Suprapubic skin (tissue), 4 donors: ENCODE results near the gene ACAP3. TPM values are rescaled to one million over a fixed set of nuclear protein-coding genes. Genes with fewer than 3 reads are reported as not detected.

Experiments used
- DNase-seq, 2 donors: peaks; one replicate each; pipeline ENCODE4 v3.0.0-alpha.2; 2019; ENCODE audit warnings: low spot score in 2 of 2
- H3K27ac ChIP-seq: fragments of 200-600 bp; sonication (generic); one replicate; pipeline ENCODE4 v1.5.1; 2019
- H3K27me3 ChIP-seq: fragments of 200-600 bp; sonication (generic); one replicate; pipeline ENCODE4 v1.5.1; 2019
- H3K36me3 ChIP-seq: fragments of 200-600 bp; sonication (generic); one replicate; pipeline ENCODE4 v1.5.1; 2019
- H3K4me1 ChIP-seq: fragments of 200-600 bp; sonication (generic); one replicate; pipeline ENCODE4 v1.5.1; 2019
- H3K4me3 ChIP-seq: fragments of 200-600 bp; sonication (generic); one replicate; pipeline ENCODE4 v1.5.1; 2019; ENCODE audit warnings: mild to moderate bottlenecking
- H3K9me3 ChIP-seq: fragments of 200-600 bp; sonication (generic); one replicate; pipeline ENCODE4 v1.5.1; 2019
- EP300 ChIP-seq: sonication (generic); formaldehyde crosslinking; IDR thresholded peaks from one replicate; pipeline ENCODE4 v1.6.1; 2017; ENCODE audit warnings: antibody characterized with exemption
- POLR2A ChIP-seq, 2 donors: fragments of 450-650 bp; IDR thresholded peaks; one replicate each; pipeline ENCODE4 v1.6.1; 2017; ENCODE audit warnings: antibody characterized with exemption in 2 of 2, mild to moderate bottlenecking in 2 of 2, moderate library complexity in 2 of 2
- POLR2AphosphoS5 ChIP-seq, 3 donors: sonication (generic); formaldehyde crosslinking; IDR thresholded peaks; one replicate each; pipeline ENCODE4 v1.6.1; 2017; ENCODE audit warnings: antibody characterized with exemption in 3 of 3
- WGBS: methylation state at CpG from one replicate; pipeline ENCODE4 v1.1.5; 2018; 5-methylcytosine and 5-hydroxymethylcytosine counted together
- total RNA-seq, 4 donors: library from RNA; depleted of rRNA; stranded (reverse); fragments of >200 nt; gene quantifications; one replicate each; pipeline ENCODE4 v1.1.0, GENCODE V29; 2016
- TF ChIP-seq, protein P1 (sequence below), 2 donors: fragments of 200-600 bp in 1 of 2; fragments of 450-650 bp in 1 of 2; sonication (generic) in 1 of 2; IDR thresholded peaks; one replicate each; pipeline ENCODE4 v1.5.1; 2016 to 2019; ENCODE audit warnings: antibody characterized with exemption in 2 of 2, mild to moderate bottlenecking in 1 of 2, moderate library complexity in 1 of 2

ACAP3 gene
- total RNA-seq, 4 donors from 2014 or later: 112 to 309 (median 148) TPM

- TF ChIP-seq POLR2A (IDR thresholded peaks at IDR 0.05): no peak
- TF ChIP-seq POLR2AphosphoS5 (IDR thresholded peaks at IDR 0.05): no peak
- TF ChIP-seq, protein P1, sequence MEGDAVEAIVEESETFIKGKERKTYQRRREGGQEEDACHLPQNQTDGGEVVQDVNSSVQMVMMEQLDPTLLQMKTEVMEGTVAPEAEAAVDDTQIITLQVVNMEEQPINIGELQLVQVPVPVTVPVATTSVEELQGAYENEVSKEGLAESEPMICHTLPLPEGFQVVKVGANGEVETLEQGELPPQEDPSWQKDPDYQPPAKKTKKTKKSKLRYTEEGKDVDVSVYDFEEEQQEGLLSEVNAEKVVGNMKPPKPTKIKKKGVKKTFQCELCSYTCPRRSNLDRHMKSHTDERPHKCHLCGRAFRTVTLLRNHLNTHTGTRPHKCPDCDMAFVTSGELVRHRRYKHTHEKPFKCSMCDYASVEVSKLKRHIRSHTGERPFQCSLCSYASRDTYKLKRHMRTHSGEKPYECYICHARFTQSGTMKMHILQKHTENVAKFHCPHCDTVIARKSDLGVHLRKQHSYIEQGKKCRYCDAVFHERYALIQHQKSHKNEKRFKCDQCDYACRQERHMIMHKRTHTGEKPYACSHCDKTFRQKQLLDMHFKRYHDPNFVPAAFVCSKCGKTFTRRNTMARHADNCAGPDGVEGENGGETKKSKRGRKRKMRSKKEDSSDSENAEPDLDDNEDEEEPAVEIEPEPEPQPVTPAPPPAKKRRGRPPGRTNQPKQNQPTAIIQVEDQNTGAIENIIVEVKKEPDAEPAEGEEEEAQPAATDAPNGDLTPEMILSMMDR (IDR thresholded peaks at IDR 0.05): no peak
- TF ChIP-seq EP300: no peak
- Histone ChIP-seq H3K4me1 (peaks cover 44% of the 10 kb centered on the region), H3K4me3 (peak overlapping the region; percentile 77), H3K36me3 (peaks cover 13% of the 10 kb centered on the region), H3K27me3 (no peaks in the 10 kb centered on the region), H3K27ac (peak overlapping the region; percentile 85), H3K9me3 (no peaks in the 10 kb centered on the region)
- DNase-seq: peak in 1 of 2 donors; percentile 70
- 41% methylated on average over 16 of the region's 43 CpGs for WGBS
These were observed 35.2 kb downstream of the ACAP3 start for GRCh38 chr1:1272341-1273208.

GRCh38 chr1:1270813-1271212 is 36.9 kb downstream of the ACAP3 start:
- no peak for DNase-seq
- H3K4me3 ChIP-seq: no peak overlapping the region
- H3K9me3 ChIP-seq: no peaks in the 10 kb centered on the region
- no peaks in the 10 kb centered on the region for H3K27me3 ChIP-seq
- TF ChIP-seq, protein P1 (IDR thresholded peaks at IDR 0.05): no peak
- TF ChIP-seq EP300 (no peak), POLR2A (IDR thresholded peaks at IDR 0.05) (no peak)
- peaks cover 44% of the 10 kb centered on the region for H3K4me1 ChIP-seq
- no peak overlapping the region for H3K27ac ChIP-seq
- WGBS: 48% methylated on average over 5 of the region's 7 CpGs
- H3K36me3 ChIP-seq: peaks cover 29% of the 10 kb centered on the region

DNA sequence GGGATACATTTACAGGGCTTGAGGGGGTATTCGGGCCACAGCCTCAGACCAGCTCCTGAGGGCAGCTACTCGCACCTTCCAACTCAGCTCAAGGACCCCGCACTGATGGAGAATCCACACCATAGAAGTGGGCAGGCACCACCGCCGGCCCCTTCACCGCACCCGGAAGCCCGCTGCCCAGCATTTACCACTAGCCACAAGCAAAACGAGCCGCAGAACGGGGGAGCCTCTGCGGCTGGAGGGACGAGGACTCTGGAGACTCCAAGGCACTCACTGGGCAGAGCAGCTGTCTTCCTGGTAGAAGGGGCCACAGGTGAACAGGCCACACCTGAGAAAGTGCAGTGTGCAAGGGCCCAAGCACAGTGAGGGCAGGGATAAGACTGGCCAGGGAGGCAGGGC is 39.4 kb downstream of the ACAP3 start:
- H3K36me3 ChIP-seq: peaks cover 55% of the 10 kb centered on the region
- H3K9me3 ChIP-seq: no peaks in the 10 kb centered on the region
- H3K27me3 ChIP-seq: no peaks in the 10 kb centered on the region
- 90% methylated on average over 13 of the region's 13 CpGs for WGBS
- no peak overlapping the region for H3K4me3 ChIP-seq
- peaks cover 33% of the 10 kb centered on the region for H3K4me1 ChIP-seq
- H3K27ac ChIP-seq: no peak overlapping the region
- no peak for DNase-seq
- TF ChIP-seq POLR2AphosphoS5 (IDR thresholded peaks at IDR 0.05) (no peak), EP300 (no peak), POLR2A (IDR thresholded peaks at IDR 0.05) (no peak)
- TF ChIP-seq, protein P1 (IDR thresholded peaks at IDR 0.05): no peak

DNA sequence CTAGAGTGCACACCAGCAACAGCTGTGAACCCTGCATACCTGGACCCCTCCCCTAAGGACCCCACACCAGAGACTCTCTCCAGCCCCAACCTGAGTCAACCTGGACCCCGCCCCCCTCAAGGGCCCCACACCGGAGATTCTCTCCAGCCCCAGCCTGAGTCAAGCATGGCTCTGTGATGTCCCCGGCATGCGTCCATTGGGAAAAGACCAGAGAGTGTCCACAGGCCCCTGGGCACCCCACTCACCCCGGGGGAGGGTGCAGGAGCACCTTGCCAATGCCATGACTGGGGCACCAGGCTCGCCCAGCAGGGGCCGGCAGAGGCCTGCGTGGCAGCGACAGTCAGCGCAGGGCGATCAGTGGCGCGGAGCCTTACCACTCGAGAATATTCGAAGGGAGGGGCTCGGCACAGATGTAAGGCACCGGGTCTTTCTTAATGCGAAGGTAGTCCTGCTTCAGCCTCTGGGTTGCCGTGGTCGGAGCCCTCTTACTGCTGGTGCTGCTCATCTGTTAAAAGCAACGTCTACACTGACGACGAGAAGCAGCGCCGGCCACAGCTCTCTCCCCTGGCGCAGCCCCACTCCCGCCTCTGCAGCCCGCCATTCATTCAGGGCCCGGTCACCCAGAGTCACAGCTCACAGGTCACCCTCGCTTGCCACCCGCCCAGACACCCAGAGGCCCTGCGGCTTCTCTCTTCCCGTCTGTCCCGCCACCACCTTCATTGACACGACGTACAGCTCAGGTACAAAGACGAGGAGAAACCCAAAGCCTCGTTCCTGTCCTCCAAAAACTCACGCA is 40.0 kb downstream of the ACAP3 start:
- no peaks in the 10 kb centered on the region for H3K9me3 ChIP-seq
- TF ChIP-seq POLR2AphosphoS5 (IDR thresholded peaks at IDR 0.05): no peak
- TF ChIP-seq EP300: no peak
- TF ChIP-seq, protein P1 (IDR thresholded peaks at IDR 0.05): no peak
- TF ChIP-seq POLR2A (IDR thresholded peaks at IDR 0.05): no peak
- H3K4me3 ChIP-seq: no peak overlapping the region
- H3K27me3 ChIP-seq: no peaks in the 10 kb centered on the region
- no peak overlapping the region for H3K27ac ChIP-seq
- no peak for DNase-seq
- WGBS: 94% methylated on average over 36 of the region's 39 CpGs
- peaks cover 29% of the 10 kb centered on the region for H3K4me1 ChIP-seq
- H3K36me3 ChIP-seq: peaks cover 61% of the 10 kb centered on the region

DNA sequence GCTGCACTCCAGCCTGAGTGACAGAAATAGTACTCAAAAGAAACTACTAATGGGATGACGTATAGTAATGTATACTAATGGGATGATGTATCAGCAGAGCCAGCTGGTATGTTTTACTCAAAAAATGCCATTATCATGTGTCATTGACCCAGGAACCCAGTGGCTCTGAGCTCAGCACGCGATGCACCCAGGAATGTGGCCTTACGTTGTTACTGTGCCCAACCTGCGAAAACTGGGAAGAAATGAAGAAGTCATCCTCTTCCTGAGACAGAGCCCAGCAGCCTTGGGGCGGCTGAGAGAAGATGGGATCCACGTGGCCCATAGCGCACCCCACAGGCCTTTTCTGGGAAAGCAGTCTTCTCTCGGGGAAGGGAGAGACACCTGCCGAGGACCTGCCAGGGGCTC is 42.9 kb downstream of the ACAP3 start:
- peaks cover 7% of the 10 kb centered on the region for H3K4me1 ChIP-seq
- H3K27me3 ChIP-seq: no peaks in the 10 kb centered on the region
- peaks cover 81% of the 10 kb centered on the region for H3K36me3 ChIP-seq
- no peak overlapping the region for H3K4me3 ChIP-seq
- H3K27ac ChIP-seq: no peak overlapping the region
- 80% methylated on average over 8 of the region's 10 CpGs for WGBS
- DNase-seq: no peak
- no peaks in the 10 kb centered on the region for H3K9me3 ChIP-seq
- no peak for TF ChIP-seq POLR2AphosphoS5 (IDR thresholded peaks at IDR 0.05)
- TF ChIP-seq, protein P1 (IDR thresholded peaks at IDR 0.05): no peak
- TF ChIP-seq EP300: no peak
- no peak for TF ChIP-seq POLR2A (IDR thresholded peaks at IDR 0.05)
